ENCODE measurements around the gene CCL28. TPM values are rescaled to one million over a fixed set of nuclear protein-coding genes. Genes with fewer than 3 reads are reported as not detected.

The CCL28 gene
- total and polyA plus RNA-seq, 2 donors (not counting 3 experiments of a cell fraction or from before 2014, with no cell fraction given), result 1.2 to 1.8 TPM

- dilution Hi-C loops (cut with MboI; ENCODE audit: extremely low pct_ligation_motif_present, low sequenced_read_pairs), result no loop called here
- no peak for FAIRE-seq
Measured at GRCh38 chr5:43358726-43359125, 53.5 kb downstream of the CCL28 start.

More at GRCh38 chr5:43358726-43359125, 53.5 kb downstream of the CCL28 start:
- H2AFZ ChIP-seq (ENCODE audit: low read depth, low read length), result no peak overlapping the region
- H3K4me3 ChIP-seq (replicated peaks in 1 of 3; ENCODE audit: insufficient read depth in 1 of 3, low read depth in 1 of 3, low read length in 3 of 3), result no peak overlapping the region
- no peak for TF ChIP-seq POLR2AphosphoS5 (IDR thresholded peaks at IDR 0.05; ENCODE audit: insufficient read depth, low read depth, low read length)
- no peak for TF ChIP-seq MYC (IDR thresholded peaks at IDR 0.05; ENCODE audit: low read depth, low read length)
- TF ChIP-seq, protein P1, sequence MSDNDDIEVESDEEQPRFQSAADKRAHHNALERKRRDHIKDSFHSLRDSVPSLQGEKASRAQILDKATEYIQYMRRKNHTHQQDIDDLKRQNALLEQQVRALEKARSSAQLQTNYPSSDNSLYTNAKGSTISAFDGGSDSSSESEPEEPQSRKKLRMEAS (IDR thresholded peaks at IDR 0.05; ENCODE audit: insufficient read depth, insufficient read length), result no peak
- TF ChIP-seq, protein P2, sequence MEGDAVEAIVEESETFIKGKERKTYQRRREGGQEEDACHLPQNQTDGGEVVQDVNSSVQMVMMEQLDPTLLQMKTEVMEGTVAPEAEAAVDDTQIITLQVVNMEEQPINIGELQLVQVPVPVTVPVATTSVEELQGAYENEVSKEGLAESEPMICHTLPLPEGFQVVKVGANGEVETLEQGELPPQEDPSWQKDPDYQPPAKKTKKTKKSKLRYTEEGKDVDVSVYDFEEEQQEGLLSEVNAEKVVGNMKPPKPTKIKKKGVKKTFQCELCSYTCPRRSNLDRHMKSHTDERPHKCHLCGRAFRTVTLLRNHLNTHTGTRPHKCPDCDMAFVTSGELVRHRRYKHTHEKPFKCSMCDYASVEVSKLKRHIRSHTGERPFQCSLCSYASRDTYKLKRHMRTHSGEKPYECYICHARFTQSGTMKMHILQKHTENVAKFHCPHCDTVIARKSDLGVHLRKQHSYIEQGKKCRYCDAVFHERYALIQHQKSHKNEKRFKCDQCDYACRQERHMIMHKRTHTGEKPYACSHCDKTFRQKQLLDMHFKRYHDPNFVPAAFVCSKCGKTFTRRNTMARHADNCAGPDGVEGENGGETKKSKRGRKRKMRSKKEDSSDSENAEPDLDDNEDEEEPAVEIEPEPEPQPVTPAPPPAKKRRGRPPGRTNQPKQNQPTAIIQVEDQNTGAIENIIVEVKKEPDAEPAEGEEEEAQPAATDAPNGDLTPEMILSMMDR (IDR thresholded peaks at IDR 0.05; ENCODE audit: extremely low read depth in 1 of 2, insufficient read depth in 1 of 2, low read depth in 1 of 2, low read length in 2 of 2), result no peak
- no peak for TF ChIP-seq EZH2 (IDR thresholded peaks at IDR 0.05; ENCODE audit: borderline replicate concordance, low read depth, low read length, severe bottlenecking)
- TF ChIP-seq JUN (IDR thresholded peaks at IDR 0.05; ENCODE audit: borderline replicate concordance, insufficient read depth, insufficient read length, low read depth), result no peak
- no peak for TF ChIP-seq FOS (IDR thresholded peaks at IDR 0.05; ENCODE audit: borderline replicate concordance, insufficient read depth, low read length)
- no peak for TF ChIP-seq GATA2 (IDR thresholded peaks at IDR 0.05; ENCODE audit: insufficient read depth, insufficient read length, low read depth, low read length)
- no peak for TF ChIP-seq POLR2A (IDR thresholded peaks at IDR 0.05; ENCODE audit: low read depth, low read length)
- H3K79me2 ChIP-seq (ENCODE audit: control insufficient read depth, insufficient read depth, low read length), result no peaks in the 10 kb centered on the region
- H3K9me1 ChIP-seq (replicated peaks; ENCODE audit: control insufficient read depth, extremely low read depth, insufficient read depth, low read length), result no peaks in the 10 kb centered on the region
- no TSS peak for BruUV-seq (replicated peaks)
- no peak overlapping the region for H3K9ac ChIP-seq (replicated peaks; ENCODE audit: extremely low read depth, insufficient read depth, low read length)
- DNase-seq (ENCODE audit: low read depth, low spot score), result no peak
- H3K4me2 ChIP-seq (ENCODE audit: insufficient read depth, low read length), result no peak overlapping the region
- no peak overlapping the region for H3K27ac ChIP-seq (ENCODE audit: insufficient read depth, low read depth, low read length)
- ChIA-PET POLR2A (no interaction called here), CTCF (no interaction called here)
- no peaks in the 10 kb centered on the region for H4K20me1 ChIP-seq (replicated peaks; ENCODE audit: control insufficient read depth, extremely low read depth, insufficient read depth, low read length)
- intact Hi-C loops (cut with micrococcal nuclease), result no loop called here
- peaks cover 8% of the 10 kb centered on the region in 2 experiments for H3K27me3 ChIP-seq (ENCODE audit: control insufficient read depth in 2 of 2, insufficient read depth in 2 of 2, low read length in 2 of 2)
- no peaks in the 10 kb centered on the region for H3K9me3 ChIP-seq (replicated peaks; ENCODE audit: control insufficient read depth, insufficient read depth, low read length)
- H3K36me3 ChIP-seq (ENCODE audit: control insufficient read depth in 2 of 2, extremely low read depth in 1 of 2, insufficient read depth in 2 of 2, low read length in 2 of 2), result no peaks in the 10 kb centered on the region
- H3K4me1 ChIP-seq (ENCODE audit: control insufficient read depth, extremely low read depth, insufficient read depth, low read length), result no peaks in the 10 kb centered on the region

All from endothelial cell of umbilical vein (primary cell).